Stimulated activated CD4-positive, alpha-beta T cell treated with anti-CD3 and anti-CD28 coated beads, Interleukin-1b, Interleukin-23, amount 100 ng/mL, for 48 hours (primary cell): ENCODE results near the gene SHROOM2.

Experiments
- DNase-seq: peaks from one replicate; pipeline ENCODE4 v3.0.0-alpha.2; 2020

Gene SHROOM2

GRCh38 chrX:9906919-9907318 lies 120.7 kb downstream of the SHROOM2 start:
- no peak for DNase-seq

- DNase-seq = no peak
Observed at GRCh38 chrX:9907645-9908387, 121.6 kb downstream of the SHROOM2 start.

GRCh38 chrX:9909254-9909653 lies 123.0 kb downstream of the SHROOM2 start:
- DNase-seq = no peak

GRCh38 chrX:9911487-9911886 lies 125.3 kb downstream of the SHROOM2 start:
- DNase-seq = no peak

- DNase-seq = no peak
Observed at GRCh38 chrX:9912351-9913145, 126.3 kb downstream of the SHROOM2 start.

- no peak for DNase-seq
Observed at GRCh38 chrX:9913146-9913433, 126.9 kb downstream of the SHROOM2 start.

- no peak for DNase-seq
Observed at GRCh38 chrX:9917861-9918260, 131.6 kb downstream of the SHROOM2 start.

GRCh38 chrX:9919632-9920172 lies 133.5 kb downstream of the SHROOM2 start:
- DNase-seq = no peak

- no peak for DNase-seq
Observed at GRCh38 chrX:9921407-9921806, 135.2 kb downstream of the SHROOM2 start.

GRCh38 chrX:9923357-9923756 lies 137.1 kb downstream of the SHROOM2 start:
- no peak for DNase-seq

- DNase-seq = no peak
Observed at GRCh38 chrX:9926002-9926401, 139.8 kb downstream of the SHROOM2 start.

GRCh38 chrX:9927698-9928482 lies 141.7 kb downstream of the SHROOM2 start:
- DNase-seq = no peak

- DNase-seq = no peak
Observed at GRCh38 chrX:9935436-9935835, 149.2 kb downstream of the SHROOM2 start.

- DNase-seq = no peak
Observed at GRCh38 chrX:9937761-9938160, 151.5 kb downstream of the SHROOM2 start.

GRCh38 chrX:9938516-9938915 lies 152.3 kb downstream of the SHROOM2 start:
- DNase-seq = no peak

GRCh38 chrX:9940421-9940820 lies 154.2 kb downstream of the SHROOM2 start:
- no peak for DNase-seq

- peak; percentile 76 for DNase-seq
Observed at GRCh38 chrX:9942086-9942485, 155.9 kb downstream of the SHROOM2 start.

- no peak for DNase-seq
Observed at GRCh38 chrX:9943420-9943819, 157.2 kb downstream of the SHROOM2 start.

GRCh38 chrX:9947131-9947794 lies 161.0 kb downstream of the SHROOM2 start:
- no peak for DNase-seq

GRCh38 chrX:9948406-9948805 lies 162.2 kb downstream of the SHROOM2 start:
- DNase-seq = no peak

GRCh38 chrX:9952300-9952699 lies 166.1 kb downstream of the SHROOM2 start:
- DNase-seq = no peak

- DNase-seq = no peak
Observed at GRCh38 chrX:9953396-9953795, 167.2 kb downstream of the SHROOM2 start.

- no peak for DNase-seq
Observed at GRCh38 chrX:9955506-9955905, 169.3 kb downstream of the SHROOM2 start.
